GM20431 (cell line): ENCODE measurements around the gene AGRP.

ENCODE experiments used
- in situ Hi-C: fragments of 300-500 bp; cut with MseI, MboI; formaldehyde crosslinking; loops from one replicate; pipeline ENCODE4 v1.15.0; 2020; ENCODE audit warnings: low sequenced_read_pairs; ENCODE audit not compliant: unreplicated experiment

AGRP gene

DNA sequence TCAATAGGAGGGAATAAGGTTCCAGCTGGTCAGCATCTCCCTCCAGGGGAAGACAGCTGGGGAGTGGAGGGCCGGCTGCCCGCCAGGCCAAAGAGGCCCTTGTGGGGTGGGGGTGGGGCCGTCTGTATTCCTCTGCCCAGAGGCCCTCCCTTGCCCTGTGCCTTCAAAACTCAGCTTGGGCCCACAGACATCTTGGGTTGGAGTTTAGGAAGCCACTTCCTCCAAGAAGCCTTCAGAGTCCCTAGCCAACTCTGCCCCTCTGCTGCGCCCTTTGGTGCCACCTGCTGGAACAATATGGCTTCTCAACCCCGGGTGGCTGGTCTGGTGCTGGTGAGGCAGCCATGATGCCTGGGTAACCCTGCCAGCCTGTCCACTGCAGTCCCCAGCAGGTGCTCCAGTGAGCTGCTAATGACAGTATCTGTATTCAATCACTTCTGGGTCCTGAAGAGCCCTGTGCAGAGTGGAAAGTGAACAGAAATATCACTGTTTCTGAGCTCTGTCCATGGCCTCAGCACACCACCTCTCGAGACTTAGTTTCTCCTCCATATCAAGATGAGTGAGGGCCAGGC lies 35.8 kb downstream of the AGRP start:
- in situ Hi-C loops: no loop called here

- in situ Hi-C loops: no loop called here
Observed at GRCh38 chr16:67446968-67447507, 36.3 kb downstream of the AGRP start.

- in situ Hi-C loops: no loop called here
Observed at GRCh38 chr16:67445913-67446907, 37.1 kb downstream of the AGRP start.

DNA sequence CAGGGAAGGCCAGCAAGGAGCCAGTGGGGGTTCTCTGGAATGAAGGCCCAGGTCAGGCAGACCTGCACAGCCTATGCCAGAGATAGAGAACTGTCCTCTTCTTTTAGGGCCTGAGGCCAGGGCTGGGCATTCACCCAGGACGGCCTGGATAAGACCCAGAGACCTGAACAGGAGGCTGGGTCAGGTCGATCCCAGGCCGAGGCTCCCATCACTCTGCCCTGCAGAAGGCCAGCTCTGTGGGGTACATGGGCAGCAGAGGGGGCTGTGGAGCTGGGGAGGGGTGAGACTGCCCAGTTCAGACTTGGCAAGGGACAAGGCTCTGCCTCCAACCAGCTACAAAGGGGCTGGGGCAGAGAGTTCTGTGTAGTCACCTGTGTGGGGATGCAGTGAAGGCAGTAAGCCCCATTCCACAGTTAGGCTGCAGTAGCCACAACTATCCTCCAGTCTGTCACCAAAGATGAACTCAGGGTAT lies 37.9 kb downstream of the AGRP start:
- in situ Hi-C loops: no loop called here

- in situ Hi-C loops: no loop called here
Observed at GRCh38 chr16:67445126-67445426, 38.3 kb downstream of the AGRP start.

- in situ Hi-C loops: no loop called here
Observed at GRCh38 chr16:67444259-67445125, 38.9 kb downstream of the AGRP start.

- in situ Hi-C loops: no loop called here
Observed at GRCh38 chr16:67443265-67443664, 40.1 kb downstream of the AGRP start.

DNA sequence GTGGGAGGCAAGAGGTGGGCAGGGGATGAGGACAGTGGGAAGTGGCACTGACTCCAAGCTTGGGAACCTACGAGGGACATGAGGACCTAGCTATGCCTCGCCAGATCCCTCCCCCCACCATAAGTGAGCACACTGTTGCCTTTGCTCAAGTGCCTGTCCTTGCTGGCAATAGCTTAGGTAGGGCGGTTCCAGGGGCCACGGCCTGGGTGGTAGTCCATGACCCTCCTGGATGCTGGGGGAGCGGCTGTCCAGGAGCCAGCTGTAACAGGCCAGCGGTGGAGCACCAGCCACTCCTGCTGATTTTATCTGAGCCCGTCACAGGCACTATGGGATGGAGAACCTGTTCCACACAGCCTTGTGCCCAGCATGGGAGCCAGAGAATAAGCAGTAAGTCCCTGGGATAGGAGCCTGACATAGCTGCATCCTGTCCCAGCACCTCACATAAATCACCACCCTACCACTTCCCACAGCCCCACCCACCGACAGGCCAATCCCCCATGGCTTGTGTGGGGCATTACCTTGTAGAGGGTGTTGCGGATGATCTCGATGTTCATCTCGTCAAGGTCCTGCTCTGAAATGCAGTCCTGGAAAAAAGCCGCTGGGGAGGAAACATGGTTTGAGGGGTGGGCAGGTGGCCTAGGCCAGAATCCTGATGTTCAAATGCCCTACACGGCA lies 40.6 kb downstream of the AGRP start:
- in situ Hi-C loops: no loop called here

DNA sequence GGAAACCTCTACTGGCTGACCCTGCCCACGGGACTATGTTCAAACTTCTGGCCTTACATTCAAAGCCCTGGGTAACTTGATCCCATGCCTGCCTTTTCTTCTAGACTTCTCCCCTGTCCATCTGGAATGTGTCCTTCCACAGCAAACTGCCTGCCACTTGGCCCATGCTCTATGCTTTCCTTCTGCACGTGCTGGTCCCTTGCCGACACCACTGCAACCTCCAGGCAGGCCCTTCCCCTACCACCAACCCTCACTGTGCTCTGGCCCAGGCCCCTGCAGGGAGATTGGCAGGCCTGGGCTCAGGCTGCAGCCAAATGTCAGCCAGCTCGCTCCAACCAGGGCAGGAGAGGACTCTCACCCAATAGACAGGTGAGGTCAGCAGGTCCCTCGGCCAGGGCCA lies 41.4 kb downstream of the AGRP start:
- in situ Hi-C loops: no loop called here

GRCh38 chr16:67441271-67441753 lies 42.0 kb downstream of the AGRP start:
- in situ Hi-C loops: no loop called here

GRCh38 chr16:67438824-67439393 lies 44.4 kb downstream of the AGRP start:
- in situ Hi-C loops: no loop called here

DNA sequence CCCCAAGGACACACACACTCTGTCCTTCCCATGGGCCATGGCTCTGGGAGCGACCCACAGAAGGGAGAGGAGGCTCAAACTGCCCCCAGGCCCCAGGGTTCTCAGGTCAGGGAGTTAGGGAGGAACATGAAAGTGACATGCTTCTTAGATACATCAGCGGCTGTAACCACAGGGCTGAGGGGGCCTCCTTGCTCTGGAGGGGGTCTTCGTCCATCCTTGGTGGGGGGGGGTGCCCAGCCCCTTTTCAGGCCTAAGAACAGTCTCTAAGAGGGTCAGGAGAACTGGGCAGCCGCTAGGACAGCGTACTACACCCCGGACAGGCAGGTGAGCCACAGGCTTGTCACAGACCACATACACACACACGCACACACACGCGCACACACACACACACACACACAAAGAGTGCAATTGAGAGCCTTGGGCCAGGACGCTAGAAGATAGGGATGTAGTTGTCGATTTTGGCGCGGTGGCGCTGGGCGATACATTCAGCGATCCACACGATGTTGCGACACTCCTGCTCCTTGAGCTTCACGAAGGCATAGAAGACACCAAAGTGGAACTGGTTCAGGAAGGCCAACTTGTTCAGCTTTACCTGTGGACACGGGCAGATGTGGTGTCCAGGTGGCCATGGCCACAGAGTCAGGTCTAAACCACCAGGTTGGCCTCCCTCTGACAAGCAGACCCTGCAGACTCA lies 45.1 kb downstream of the AGRP start:
- in situ Hi-C loops: no loop called here

GRCh38 chr16:67437513-67437912 lies 45.8 kb downstream of the AGRP start:
- in situ Hi-C loops: no loop called here

- in situ Hi-C loops: no loop called here
Observed at GRCh38 chr16:67436640-67437193, 46.6 kb downstream of the AGRP start.

DNA sequence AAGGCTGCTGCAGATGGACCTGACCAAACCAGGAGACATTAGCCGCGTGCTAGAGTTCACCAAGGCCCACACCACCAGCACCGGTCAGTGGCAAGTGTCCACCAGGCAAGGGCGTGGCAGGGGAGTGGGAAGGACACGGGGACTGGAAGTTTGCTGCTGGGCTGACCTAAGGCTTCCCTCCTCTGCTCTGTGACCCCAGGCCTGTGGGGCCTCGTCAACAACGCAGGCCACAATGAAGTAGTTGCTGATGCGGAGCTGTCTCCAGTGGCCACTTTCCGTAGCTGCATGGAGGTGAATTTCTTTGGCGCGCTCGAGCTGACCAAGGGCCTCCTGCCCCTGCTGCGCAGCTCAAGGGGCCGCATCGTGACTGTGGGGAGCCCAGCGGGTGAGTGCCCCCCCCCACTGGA lies 47.6 kb downstream of the AGRP start:
- in situ Hi-C loops: no loop called here

DNA sequence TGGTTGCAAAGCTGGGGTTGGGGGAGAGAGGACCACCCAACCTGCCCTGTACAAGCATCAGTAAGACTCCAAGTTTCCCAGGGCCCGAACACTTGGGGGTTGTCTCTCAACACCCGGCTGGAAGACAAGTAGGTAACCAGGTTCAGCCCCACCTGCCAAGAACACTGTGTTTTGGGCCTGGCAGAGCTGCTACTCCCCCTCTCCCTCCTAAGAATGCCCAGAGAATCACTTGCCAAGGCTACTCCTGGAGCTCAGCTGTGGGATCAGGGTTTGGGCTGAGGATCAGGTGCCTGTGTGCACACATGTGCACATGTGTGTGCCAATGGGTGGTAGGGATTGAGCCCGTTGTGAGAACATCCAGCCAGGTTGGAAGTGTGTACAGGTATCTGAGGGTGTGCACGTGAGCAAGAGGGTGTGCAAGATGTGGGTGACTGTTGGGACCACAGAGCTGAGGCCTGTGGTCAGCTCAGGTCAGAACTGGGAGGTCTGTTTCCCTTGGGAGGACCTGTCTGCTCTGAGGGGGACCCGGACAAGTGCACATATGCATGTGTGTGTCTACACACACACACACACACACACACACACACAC lies 50.1 kb downstream of the AGRP start:
- in situ Hi-C loops: no loop called here
